Measurements from ENCODE around the gene HIPK2. TPM values are rescaled to one million over a fixed set of nuclear protein-coding genes. Genes with fewer than 3 reads are reported as not detected.

HIPK2 gene
- total RNA-seq, 1 donor from 2014 or later = 89.1 TPM

- Mint-ChIP-seq H3K27ac (no peak overlapping the region), H3K36me3 (peaks cover 34% of the 10 kb centered on the region), H3K4me1 (ENCODE audit: unreplicated experiment) (peaks cover 61% of the 10 kb centered on the region), H3K4me3 (no peak overlapping the region), H3K9me3 (no peaks in the 10 kb centered on the region), H3K27me3 (no peaks in the 10 kb centered on the region)
- TF ChIP-seq CTCF (conservative IDR thresholded peaks at IDR 0.05) = no peak
- no peak for DNase-seq (ENCODE audit: extremely low spot score, unreplicated experiment)
Measured at GRCh38 chr7:139739863-139740597, 37.8 kb downstream of the HIPK2 start.

DNA sequence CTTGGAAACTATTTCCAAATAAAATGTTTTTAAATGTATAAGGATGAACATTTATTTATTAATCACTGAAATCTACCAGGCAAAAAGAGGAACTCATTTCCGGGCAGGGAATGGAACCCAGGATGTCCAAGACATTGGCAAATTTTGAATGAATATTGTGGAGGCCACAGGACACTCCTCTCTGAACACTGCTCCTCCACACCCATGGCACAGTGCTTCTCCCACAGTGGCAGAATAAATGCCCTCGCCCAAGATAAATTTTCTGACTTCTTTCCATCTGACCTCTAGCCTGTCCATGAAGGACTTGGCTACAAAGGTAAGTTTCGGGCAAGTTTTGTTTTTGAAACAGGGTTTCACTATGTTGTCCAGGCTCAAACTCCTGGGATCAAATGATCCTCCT is 39.0 kb downstream of the HIPK2 start:
- TF ChIP-seq CTCF (conservative IDR thresholded peaks at IDR 0.05) = no peak
- no peak for DNase-seq (ENCODE audit: extremely low spot score, unreplicated experiment)
- Mint-ChIP-seq H3K36me3 (peaks cover 24% of the 10 kb centered on the region), H3K9me3 (no peaks in the 10 kb centered on the region), H3K27me3 (no peaks in the 10 kb centered on the region), H3K4me1 (ENCODE audit: unreplicated experiment) (peaks cover 61% of the 10 kb centered on the region), H3K27ac (peak overlapping the region; percentile 75), H3K4me3 (no peak overlapping the region)

DNA sequence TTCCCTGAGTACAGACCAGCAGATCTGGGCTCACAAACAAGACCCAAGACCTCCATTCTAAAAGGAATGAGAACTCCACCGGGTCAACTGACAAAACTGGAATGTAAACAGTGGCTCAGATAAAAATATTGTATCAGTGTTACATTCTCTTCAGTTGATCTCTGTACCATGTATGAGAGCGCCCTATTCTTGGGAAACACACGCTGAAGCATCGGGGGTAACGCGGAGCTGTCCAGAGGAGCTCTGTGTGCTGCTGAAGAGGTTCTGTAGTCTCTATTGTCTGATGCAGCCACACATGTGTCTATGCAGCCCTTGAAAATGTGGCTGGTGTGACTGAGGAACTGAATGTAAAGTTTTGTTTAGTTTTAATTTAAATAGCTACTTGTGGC is 39.7 kb downstream of the HIPK2 start:
- Mint-ChIP-seq H3K27me3 (no peaks in the 10 kb centered on the region), H3K9me3 (no peaks in the 10 kb centered on the region), H3K36me3 (peaks cover 24% of the 10 kb centered on the region), H3K4me3 (peak overlapping the region; percentile 15), H3K27ac (peak overlapping the region; percentile 75), H3K4me1 (ENCODE audit: unreplicated experiment) (peaks cover 60% of the 10 kb centered on the region)
- no peak for DNase-seq (ENCODE audit: extremely low spot score, unreplicated experiment)
- TF ChIP-seq CTCF (conservative IDR thresholded peaks at IDR 0.05) = no peak

DNA sequence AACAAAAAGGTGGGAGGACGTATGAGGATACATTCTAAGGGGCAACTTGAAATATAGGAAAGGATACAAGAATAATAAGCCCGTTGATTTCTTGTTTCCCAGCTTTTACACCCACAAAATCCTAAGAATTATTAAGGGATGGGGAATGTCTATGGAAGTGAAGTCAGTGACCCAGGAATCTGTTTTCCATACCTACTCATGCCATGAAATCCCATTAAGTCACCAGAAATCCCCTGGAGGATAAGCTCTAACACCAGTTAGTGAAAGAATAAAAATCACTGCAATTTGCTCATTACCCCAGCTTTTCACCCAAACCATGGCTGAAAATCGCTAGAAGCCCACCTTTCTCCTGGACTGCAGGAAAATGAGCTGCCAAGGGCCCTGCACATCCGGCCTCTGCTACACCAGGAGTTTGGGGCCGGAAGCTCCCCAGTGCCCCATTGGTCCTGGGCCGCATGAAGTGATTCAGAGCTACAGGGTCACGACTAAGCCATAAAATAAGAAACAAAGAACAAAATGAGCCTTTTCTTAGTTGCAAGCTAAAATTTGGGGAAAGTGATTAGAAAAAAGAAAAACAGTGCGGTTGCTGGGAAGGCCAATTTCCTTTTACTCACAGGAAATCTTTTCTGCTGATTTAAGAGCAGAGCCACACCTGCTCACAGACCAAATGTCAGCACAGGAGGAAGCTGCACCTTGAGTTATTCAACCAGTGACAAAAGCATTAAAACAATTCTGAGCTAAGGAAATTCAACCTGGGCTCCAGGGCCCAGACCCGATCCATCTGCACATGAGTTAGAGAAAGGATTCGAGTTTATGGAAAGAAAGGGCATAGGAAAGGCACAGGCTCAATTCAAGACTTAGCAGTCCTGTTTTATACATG is 40.3 kb downstream of the HIPK2 start:
- H3K9me3 Mint-ChIP-seq = no peaks in the 10 kb centered on the region
- peaks cover 24% of the 10 kb centered on the region for H3K36me3 Mint-ChIP-seq
- H3K4me1 Mint-ChIP-seq (ENCODE audit: unreplicated experiment) = peaks cover 60% of the 10 kb centered on the region
- no peaks in the 10 kb centered on the region for H3K27me3 Mint-ChIP-seq
- H3K27ac Mint-ChIP-seq = peak overlapping the region; percentile 75
- peak overlapping the region; percentile 15 for H3K4me3 Mint-ChIP-seq
- no peak for TF ChIP-seq CTCF (conservative IDR thresholded peaks at IDR 0.05)
- no peak for DNase-seq (ENCODE audit: extremely low spot score, unreplicated experiment)

- Mint-ChIP-seq H3K4me1 (ENCODE audit: unreplicated experiment) (peaks cover 64% of the 10 kb centered on the region), H3K27ac (no peak overlapping the region)
Measured at GRCh38 chr7:139735912-139736595, 41.7 kb downstream of the HIPK2 start.

More at GRCh38 chr7:139735912-139736595, 41.7 kb downstream of the HIPK2 start:
- no peak for TF ChIP-seq CTCF (conservative IDR thresholded peaks at IDR 0.05)
- Mint-ChIP-seq H3K4me3 (no peak overlapping the region), H3K9me3 (no peaks in the 10 kb centered on the region), H3K27me3 (no peaks in the 10 kb centered on the region), H3K36me3 (peaks cover 19% of the 10 kb centered on the region)
- no peak for DNase-seq (ENCODE audit: extremely low spot score, unreplicated experiment)
